WTC11 (cell line): ENCODE measurements around the gene TRABD. TPM values are rescaled to one million over a fixed set of nuclear protein-coding genes. Genes with fewer than 3 reads are reported as not detected.
A peak's percentile ranks its signal among the peaks of the same experiment; 100 is the strongest.

ENCODE experiments used
- ATAC-seq: fragments of 200-7000 bp; cut with Tn5 transposase; 2 replicates; pipeline ENCODE4 v1.10.0; 2021; ENCODE audit warnings: mild to moderate bottlenecking, moderate library complexity
- CTCF ChIA-PET: fragments of 300-600 bp; sonication (Branson Sonifier 250); formaldehyde crosslinking; loops from one replicate; lab custom pipeline; 2021; ENCODE audit warnings: antibody characterized with exemption; lab: Charles Lee
- POLR2A ChIA-PET: fragments of 350-600 bp; sonication (Branson Sonifier 250); formaldehyde crosslinking; loops from one replicate; lab custom pipeline; 2021; ENCODE audit warnings: antibody characterized with exemption; lab: Charles Lee
- DNase-seq: peaks from one replicate; pipeline ENCODE4 v3.0.0; 2021; ENCODE audit warnings: low spot score
- H3K27ac Mint-ChIP-seq: 2 replicates; pipeline ENCODE4 v1.8.0; 2021; ENCODE audit warnings: mixed read lengths
- H3K27me3 Mint-ChIP-seq: 2 replicates; pipeline ENCODE4 v1.8.0; 2021; ENCODE audit warnings: low read depth, mild to moderate bottlenecking, moderate library complexity, mixed read lengths
- H3K36me3 Mint-ChIP-seq: 2 replicates; pipeline ENCODE4 v1.8.0; 2021; ENCODE audit warnings: mixed read lengths
- H3K4me1 Mint-ChIP-seq: 2 replicates; pipeline ENCODE4 v1.8.0; 2022; ENCODE audit warnings: mixed read lengths
- H3K4me3 Mint-ChIP-seq: 2 replicates; pipeline ENCODE4 v1.8.0; 2021; ENCODE audit warnings: mild to moderate bottlenecking, moderate library complexity, mixed read lengths
- H3K9me3 Mint-ChIP-seq: 2 replicates; pipeline ENCODE4 v1.8.0; 2021; ENCODE audit warnings: mixed read lengths
- ATF1 ChIP-seq: sonication (generic); formaldehyde crosslinking; IDR thresholded peaks from 2 replicates; pipeline ENCODE4 v1.8.1; 2023; ENCODE audit warnings: mild to moderate bottlenecking, moderate library complexity, missing genetic modification reagents
- GRHL2 ChIP-seq: fragments of 250-450 bp; sonication (Bioruptor Pico); IDR thresholded peaks from 2 replicates; pipeline ENCODE4 v1.8.0; 2022; ENCODE audit warnings: mild to moderate bottlenecking, moderate library complexity; ENCODE audit not compliant: insufficient replicate concordance, severe bottlenecking
- IRF2 ChIP-seq: sonication (generic); formaldehyde crosslinking; IDR thresholded peaks from 2 replicates; pipeline ENCODE4 v1.8.0; 2022; ENCODE audit warnings: low read depth, missing genetic modification reagents, borderline replicate concordance
- JUN ChIP-seq: sonication (generic); formaldehyde crosslinking; IDR thresholded peaks from 2 replicates; pipeline ENCODE4 v1.8.0; 2023; ENCODE audit warnings: mild to moderate bottlenecking, missing genetic modification reagents
- MXD4 ChIP-seq: fragments of 250-450 bp; sonication (Bioruptor Pico); IDR thresholded peaks from 2 replicates; pipeline ENCODE4 v1.8.0; 2021; ENCODE audit warnings: mild to moderate bottlenecking, moderate library complexity, borderline replicate concordance
- MYBL2 ChIP-seq: sonication (generic); formaldehyde crosslinking; IDR thresholded peaks from 2 replicates; pipeline ENCODE4 v1.8.1; 2023; ENCODE audit warnings: mild to moderate bottlenecking, moderate library complexity, missing genetic modification reagents
- NFYB ChIP-seq: sonication (generic); formaldehyde crosslinking; conservative IDR thresholded peaks from 2 replicates; pipeline ENCODE4 v1.8.0; 2022; ENCODE audit warnings: low read depth, missing genetic modification reagents
- OVOL2 ChIP-seq: fragments of 250-450 bp; sonication (Bioruptor Pico); IDR thresholded peaks from 2 replicates; pipeline ENCODE4 v1.9.0; 2021; ENCODE audit warnings: mild to moderate bottlenecking, borderline replicate concordance
- SMAD3 ChIP-seq: sonication (generic); formaldehyde crosslinking; IDR thresholded peaks from 2 replicates; pipeline ENCODE4 v1.8.0; 2022; ENCODE audit warnings: missing genetic modification reagents, mild to moderate bottlenecking, borderline replicate concordance
- ZNF671 ChIP-seq: fragments of 250-450 bp; sonication (Bioruptor Pico); IDR thresholded peaks from 2 replicates; pipeline ENCODE4 v1.8.0; 2021; ENCODE audit warnings: mild to moderate bottlenecking
- total RNA-seq: library from RNA; stranded (reverse); gene quantifications from 3 replicates; pipeline ENCODE4 v1.2.3, GENCODE V29; 2021
- TF ChIP-seq, protein P1 (sequence below): sonication (generic); formaldehyde crosslinking; IDR thresholded peaks from 2 replicates; pipeline ENCODE4 v1.8.0; 2022; ENCODE audit warnings: missing genetic modification reagents
- TF ChIP-seq, protein P2 (sequence below): fragments of 250-450 bp; sonication (Bioruptor Pico); IDR thresholded peaks from 2 replicates; pipeline ENCODE4 v1.9.0; 2021; ENCODE audit warnings: mild to moderate bottlenecking
- TF ChIP-seq, protein P3 (sequence below): sonication (generic); formaldehyde crosslinking; IDR thresholded peaks from 2 replicates; pipeline ENCODE4 v1.8.1; 2023; ENCODE audit warnings: mild to moderate bottlenecking, moderate library complexity, missing genetic modification reagents
- TF ChIP-seq, protein P4 (sequence below): sonication (generic); formaldehyde crosslinking; IDR thresholded peaks from 2 replicates; pipeline ENCODE4 v1.8.1; 2023; ENCODE audit warnings: mild to moderate bottlenecking, missing genetic modification reagents, moderate library complexity
- TF ChIP-seq, protein P5 (sequence below): sonication (generic); formaldehyde crosslinking; IDR thresholded peaks from 2 replicates; pipeline ENCODE4 v1.8.1; 2022; ENCODE audit warnings: missing genetic modification reagents, borderline replicate concordance
- TF ChIP-seq, protein P6 (sequence below): sonication (generic); formaldehyde crosslinking; IDR thresholded peaks from 2 replicates; pipeline ENCODE4 v1.8.1; 2022; ENCODE audit warnings: low read depth, missing genetic modification reagents, borderline replicate concordance
- TF ChIP-seq, protein P7 (sequence below): sonication (generic); formaldehyde crosslinking; IDR thresholded peaks from 2 replicates; pipeline ENCODE4 v1.8.1; 2023; ENCODE audit warnings: mild to moderate bottlenecking, missing genetic modification reagents, borderline replicate concordance

Gene TRABD
- total RNA-seq, 1 experiment from 2014 or later = 90.4 TPM

DNA sequence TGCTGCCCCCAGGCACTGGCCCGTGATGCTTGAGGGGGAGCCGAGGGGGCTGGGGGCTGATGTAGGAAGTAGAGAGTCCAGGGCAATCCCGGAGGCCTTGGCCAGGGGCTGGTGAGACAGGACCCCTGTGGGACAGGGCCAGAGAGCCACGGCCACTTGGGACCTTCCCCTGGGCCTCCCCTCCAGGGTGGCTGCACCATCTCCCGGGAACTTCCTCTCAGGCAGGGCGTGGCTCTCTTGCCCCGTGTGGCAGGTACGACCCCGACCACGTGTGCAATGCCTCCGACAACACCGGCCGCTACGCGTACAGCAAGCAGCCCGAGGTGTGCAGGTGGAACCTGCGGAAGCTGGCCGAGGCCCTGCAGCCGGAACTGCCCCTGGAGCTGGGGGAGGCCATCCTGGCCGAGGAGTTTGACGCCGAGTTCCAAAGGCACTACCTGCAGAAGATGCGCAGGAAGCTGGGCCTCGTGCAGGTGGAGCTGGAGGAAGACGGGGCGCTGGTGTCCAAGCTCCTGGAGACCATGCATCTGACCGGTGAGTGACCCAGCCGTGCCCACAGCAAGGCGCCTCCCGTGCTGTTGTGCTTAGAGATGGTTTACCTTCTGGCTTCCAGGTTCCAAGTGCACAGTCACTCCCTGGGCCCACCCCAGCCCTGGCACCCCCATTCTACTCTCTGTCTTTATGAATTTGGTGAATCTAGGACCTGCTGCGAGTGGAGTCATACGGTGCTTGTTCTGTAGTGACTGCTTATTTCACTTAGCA is 24.8 kb downstream of the TRABD start (continued):
- TF ChIP-seq, protein P1, sequence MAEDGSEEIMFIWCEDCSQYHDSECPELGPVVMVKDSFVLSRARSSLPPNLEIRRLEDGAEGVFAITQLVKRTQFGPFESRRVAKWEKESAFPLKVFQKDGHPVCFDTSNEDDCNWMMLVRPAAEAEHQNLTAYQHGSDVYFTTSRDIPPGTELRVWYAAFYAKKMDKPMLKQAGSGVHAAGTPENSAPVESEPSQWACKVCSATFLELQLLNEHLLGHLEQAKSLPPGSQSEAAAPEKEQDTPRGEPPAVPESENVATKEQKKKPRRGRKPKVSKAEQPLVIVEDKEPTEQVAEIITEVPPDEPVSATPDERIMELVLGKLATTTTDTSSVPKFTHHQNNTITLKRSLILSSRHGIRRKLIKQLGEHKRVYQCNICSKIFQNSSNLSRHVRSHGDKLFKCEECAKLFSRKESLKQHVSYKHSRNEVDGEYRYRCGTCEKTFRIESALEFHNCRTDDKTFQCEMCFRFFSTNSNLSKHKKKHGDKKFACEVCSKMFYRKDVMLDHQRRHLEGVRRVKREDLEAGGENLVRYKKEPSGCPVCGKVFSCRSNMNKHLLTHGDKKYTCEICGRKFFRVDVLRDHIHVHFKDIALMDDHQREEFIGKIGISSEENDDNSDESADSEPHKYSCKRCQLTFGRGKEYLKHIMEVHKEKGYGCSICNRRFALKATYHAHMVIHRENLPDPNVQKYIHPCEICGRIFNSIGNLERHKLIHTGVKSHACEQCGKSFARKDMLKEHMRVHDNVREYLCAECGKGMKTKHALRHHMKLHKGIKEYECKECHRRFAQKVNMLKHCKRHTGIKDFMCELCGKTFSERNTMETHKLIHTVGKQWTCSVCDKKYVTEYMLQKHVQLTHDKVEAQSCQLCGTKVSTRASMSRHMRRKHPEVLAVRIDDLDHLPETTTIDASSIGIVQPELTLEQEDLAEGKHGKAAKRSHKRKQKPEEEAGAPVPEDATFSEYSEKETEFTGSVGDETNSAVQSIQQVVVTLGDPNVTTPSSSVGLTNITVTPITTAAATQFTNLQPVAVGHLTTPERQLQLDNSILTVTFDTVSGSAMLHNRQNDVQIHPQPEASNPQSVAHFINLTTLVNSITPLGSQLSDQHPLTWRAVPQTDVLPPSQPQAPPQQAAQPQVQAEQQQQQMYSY = 0 out of 2 replicates have a peak, but pooled peaks have one; percentile 12

DNA sequence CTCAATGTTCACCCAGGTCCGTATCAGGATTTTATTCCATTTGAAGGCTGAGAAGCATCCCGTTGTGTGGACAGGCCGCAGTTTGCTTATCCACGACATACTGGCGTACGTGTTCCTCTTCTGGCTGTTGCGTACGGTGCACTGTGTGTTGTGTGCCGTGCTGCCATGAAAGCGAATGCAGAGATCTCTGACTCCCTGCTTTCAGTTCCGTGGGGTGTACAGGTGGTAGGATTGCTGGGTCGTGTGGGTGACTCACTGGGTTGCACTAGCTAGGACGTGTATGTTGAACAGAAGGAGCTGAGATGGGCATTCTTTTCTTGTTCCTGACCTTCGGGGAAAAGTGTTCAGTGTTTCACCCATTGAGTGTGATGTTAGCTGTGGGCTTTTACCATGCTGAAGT is 25.4 kb downstream of the TRABD start:
- no peaks in the 10 kb centered on the region for H3K9me3 Mint-ChIP-seq
- TF ChIP-seq MYBL2 (CRISPR knock-in tag) (no peak), IRF2 (no peak), JUN (CRISPR knock-in tag) (no peak), ATF1 (CRISPR knock-in tag) (no peak), ZNF671 (CRISPR knock-in tag) (no peak), OVOL2 (CRISPR knock-in tag) (no peak), NFYB (CRISPR knock-in tag) (no peak)
- TF ChIP-seq, protein P2, sequence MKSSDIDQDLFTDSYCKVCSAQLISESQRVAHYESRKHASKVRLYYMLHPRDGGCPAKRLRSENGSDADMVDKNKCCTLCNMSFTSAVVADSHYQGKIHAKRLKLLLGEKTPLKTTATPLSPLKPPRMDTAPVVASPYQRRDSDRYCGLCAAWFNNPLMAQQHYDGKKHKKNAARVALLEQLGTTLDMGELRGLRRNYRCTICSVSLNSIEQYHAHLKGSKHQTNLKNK (CRISPR knock-in tag) = no peak
- TF ChIP-seq, protein P3, sequence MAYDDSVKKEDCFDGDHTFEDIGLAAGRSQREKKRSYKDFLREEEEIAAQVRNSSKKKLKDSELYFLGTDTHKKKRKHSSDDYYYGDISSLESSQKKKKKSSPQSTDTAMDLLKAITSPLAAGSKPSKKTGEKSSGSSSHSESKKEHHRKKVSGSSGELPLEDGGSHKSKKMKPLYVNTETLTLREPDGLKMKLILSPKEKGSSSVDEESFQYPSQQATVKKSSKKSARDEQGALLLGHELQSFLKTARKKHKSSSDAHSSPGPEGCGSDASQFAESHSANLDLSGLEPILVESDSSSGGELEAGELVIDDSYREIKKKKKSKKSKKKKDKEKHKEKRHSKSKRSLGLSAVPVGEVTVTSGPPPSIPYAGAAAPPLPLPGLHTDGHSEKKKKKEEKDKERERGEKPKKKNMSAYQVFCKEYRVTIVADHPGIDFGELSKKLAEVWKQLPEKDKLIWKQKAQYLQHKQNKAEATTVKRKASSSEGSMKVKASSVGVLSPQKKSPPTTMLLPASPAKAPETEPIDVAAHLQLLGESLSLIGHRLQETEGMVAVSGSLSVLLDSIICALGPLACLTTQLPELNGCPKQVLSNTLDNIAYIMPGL (CRISPR knock-in tag) = no peak
- TF ChIP-seq, protein P4, sequence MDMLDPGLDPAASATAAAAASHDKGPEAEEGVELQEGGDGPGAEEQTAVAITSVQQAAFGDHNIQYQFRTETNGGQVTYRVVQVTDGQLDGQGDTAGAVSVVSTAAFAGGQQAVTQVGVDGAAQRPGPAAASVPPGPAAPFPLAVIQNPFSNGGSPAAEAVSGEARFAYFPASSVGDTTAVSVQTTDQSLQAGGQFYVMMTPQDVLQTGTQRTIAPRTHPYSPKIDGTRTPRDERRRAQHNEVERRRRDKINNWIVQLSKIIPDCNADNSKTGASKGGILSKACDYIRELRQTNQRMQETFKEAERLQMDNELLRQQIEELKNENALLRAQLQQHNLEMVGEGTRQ (CRISPR knock-in tag) = no peak
- TF ChIP-seq, protein P5, sequence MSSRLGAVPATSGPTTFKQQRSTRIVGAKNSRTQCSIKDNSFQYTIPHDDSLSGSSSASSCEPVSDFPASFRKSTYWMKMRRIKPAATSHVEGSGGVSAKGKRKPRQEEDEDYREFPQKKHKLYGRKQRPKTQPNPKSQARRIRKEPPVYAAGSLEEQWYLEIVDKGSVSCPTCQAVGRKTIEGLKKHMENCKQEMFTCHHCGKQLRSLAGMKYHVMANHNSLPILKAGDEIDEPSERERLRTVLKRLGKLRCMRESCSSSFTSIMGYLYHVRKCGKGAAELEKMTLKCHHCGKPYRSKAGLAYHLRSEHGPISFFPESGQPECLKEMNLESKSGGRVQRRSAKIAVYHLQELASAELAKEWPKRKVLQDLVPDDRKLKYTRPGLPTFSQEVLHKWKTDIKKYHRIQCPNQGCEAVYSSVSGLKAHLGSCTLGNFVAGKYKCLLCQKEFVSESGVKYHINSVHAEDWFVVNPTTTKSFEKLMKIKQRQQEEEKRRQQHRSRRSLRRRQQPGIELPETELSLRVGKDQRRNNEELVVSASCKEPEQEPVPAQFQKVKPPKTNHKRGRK (CRISPR knock-in tag) = no peak
- CTCF ChIA-PET = interaction anchor here (0.5 kb wide), 1 partner anchor 73 kb away, joined by 3 read pairs; no protein-coding TSS in a partner anchor
- DNase-seq = no peak
- no peak overlapping the region for H3K4me3 Mint-ChIP-seq
- H3K36me3 Mint-ChIP-seq = peaks cover 47% of the 10 kb centered on the region
- no peaks in the 10 kb centered on the region for H3K27me3 Mint-ChIP-seq
- no peaks in the 10 kb centered on the region for H3K4me1 Mint-ChIP-seq
- POLR2A ChIA-PET = no interaction called here
- no peak for ATAC-seq
- no peak overlapping the region for H3K27ac Mint-ChIP-seq

DNA sequence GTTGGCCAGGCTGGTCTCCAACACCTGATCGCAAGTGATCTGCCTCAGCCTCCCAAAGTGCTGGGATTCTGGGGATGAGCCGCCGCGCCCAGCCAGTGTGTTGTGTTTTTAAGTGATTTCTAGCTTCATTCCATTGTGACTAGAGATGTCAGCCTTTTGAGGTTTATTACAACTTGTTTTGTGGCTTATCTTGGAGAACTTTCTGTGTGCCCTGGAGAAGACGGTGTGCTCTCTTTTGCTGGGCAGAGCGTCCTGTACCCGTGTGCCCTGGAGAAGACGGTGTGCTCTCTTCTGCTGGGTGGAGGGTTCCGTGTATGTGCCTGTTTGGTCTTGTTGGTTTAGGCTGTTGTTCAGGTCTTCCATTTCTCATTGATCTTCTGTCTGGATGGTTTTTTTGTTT is 27.6 kb downstream of the TRABD start:
- H3K27me3 Mint-ChIP-seq = no peaks in the 10 kb centered on the region
- H3K27ac Mint-ChIP-seq = peak overlapping the region; percentile 32; the same call in 1 of the 2 replicates
- no peak overlapping the region for H3K4me3 Mint-ChIP-seq
- DNase-seq = no peak
- ChIA-PET CTCF (no interaction called here), POLR2A (no interaction called here)
- H3K4me1 Mint-ChIP-seq = no peaks in the 10 kb centered on the region
- H3K36me3 Mint-ChIP-seq = peaks cover 55% of the 10 kb centered on the region
- no peaks in the 10 kb centered on the region for H3K9me3 Mint-ChIP-seq
- ATAC-seq = no peak
- TF ChIP-seq MXD4 (CRISPR knock-in tag) (no peak), SMAD3 (CRISPR knock-in tag) (no peak), GRHL2 (CRISPR knock-in tag) (no peak)
- TF ChIP-seq, protein P6, sequence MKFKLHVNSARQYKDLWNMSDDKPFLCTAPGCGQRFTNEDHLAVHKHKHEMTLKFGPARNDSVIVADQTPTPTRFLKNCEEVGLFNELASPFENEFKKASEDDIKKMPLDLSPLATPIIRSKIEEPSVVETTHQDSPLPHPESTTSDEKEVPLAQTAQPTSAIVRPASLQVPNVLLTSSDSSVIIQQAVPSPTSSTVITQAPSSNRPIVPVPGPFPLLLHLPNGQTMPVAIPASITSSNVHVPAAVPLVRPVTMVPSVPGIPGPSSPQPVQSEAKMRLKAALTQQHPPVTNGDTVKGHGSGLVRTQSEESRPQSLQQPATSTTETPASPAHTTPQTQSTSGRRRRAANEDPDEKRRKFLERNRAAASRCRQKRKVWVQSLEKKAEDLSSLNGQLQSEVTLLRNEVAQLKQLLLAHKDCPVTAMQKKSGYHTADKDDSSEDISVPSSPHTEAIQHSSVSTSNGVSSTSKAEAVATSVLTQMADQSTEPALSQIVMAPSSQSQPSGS (CRISPR knock-in tag) = no peak
- TF ChIP-seq, protein P7, sequence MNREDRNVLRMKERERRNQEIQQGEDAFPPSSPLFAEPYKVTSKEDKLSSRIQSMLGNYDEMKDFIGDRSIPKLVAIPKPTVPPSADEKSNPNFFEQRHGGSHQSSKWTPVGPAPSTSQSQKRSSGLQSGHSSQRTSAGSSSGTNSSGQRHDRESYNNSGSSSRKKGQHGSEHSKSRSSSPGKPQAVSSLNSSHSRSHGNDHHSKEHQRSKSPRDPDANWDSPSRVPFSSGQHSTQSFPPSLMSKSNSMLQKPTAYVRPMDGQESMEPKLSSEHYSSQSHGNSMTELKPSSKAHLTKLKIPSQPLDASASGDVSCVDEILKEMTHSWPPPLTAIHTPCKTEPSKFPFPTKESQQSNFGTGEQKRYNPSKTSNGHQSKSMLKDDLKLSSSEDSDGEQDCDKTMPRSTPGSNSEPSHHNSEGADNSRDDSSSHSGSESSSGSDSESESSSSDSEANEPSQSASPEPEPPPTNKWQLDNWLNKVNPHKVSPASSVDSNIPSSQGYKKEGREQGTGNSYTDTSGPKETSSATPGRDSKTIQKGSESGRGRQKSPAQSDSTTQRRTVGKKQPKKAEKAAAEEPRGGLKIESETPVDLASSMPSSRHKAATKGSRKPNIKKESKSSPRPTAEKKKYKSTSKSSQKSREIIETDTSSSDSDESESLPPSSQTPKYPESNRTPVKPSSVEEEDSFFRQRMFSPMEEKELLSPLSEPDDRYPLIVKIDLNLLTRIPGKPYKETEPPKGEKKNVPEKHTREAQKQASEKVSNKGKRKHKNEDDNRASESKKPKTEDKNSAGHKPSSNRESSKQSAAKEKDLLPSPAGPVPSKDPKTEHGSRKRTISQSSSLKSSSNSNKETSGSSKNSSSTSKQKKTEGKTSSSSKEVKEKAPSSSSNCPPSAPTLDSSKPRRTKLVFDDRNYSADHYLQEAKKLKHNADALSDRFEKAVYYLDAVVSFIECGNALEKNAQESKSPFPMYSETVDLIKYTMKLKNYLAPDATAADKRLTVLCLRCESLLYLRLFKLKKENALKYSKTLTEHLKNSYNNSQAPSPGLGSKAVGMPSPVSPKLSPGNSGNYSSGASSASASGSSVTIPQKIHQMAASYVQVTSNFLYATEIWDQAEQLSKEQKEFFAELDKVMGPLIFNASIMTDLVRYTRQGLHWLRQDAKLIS = no peak
